ENCODE results near the gene NKD2.

The NKD2 gene

GRCh38 chr5:1041225-1042143 lies 32.9 kb downstream of the NKD2 start:
- no peak for DNase-seq (ENCODE audit: low read depth, low spot score)

- DNase-seq (ENCODE audit: low read depth, low spot score), result no peak
These were observed 34.0 kb downstream of the NKD2 start for GRCh38 chr5:1042626-1043025.

DNA sequence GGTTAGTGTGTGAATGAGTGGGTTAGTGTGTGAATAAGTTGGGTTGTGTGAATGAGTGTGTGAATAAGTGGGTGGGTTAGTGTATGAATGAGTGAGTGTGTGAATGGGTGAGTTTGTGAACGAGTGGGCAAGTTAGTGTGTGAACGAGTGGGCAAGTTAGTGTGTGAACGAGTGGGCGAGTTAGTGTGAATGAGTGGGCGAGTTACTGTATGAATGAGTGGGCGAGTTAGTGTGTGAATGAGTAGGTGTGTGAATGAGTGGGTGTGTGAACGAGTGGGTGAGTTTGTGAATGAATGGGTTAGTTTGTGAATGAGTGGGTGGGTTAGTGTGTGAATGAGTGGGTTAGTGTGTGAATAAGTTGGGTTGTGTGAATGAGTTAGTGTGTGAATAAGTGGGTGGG lies 34.7 kb downstream of the NKD2 start:
- no peak for DNase-seq (ENCODE audit: low read depth, low spot score)

GRCh38 chr5:1044117-1044516 lies 35.5 kb downstream of the NKD2 start:
- DNase-seq (ENCODE audit: low read depth, low spot score), result no peak

- DNase-seq (ENCODE audit: low read depth, low spot score), result no peak
These were observed 37.5 kb downstream of the NKD2 start for GRCh38 chr5:1045960-1046560.

- DNase-seq (ENCODE audit: low read depth, low spot score), result no peak
These were observed 38.8 kb downstream of the NKD2 start for GRCh38 chr5:1047332-1047965.

- DNase-seq (ENCODE audit: low read depth, low spot score), result no peak
These were observed 39.6 kb downstream of the NKD2 start for GRCh38 chr5:1048162-1048721.

- no peak for DNase-seq (ENCODE audit: low read depth, low spot score)
These were observed 40.5 kb downstream of the NKD2 start for GRCh38 chr5:1048861-1049838.

DNA sequence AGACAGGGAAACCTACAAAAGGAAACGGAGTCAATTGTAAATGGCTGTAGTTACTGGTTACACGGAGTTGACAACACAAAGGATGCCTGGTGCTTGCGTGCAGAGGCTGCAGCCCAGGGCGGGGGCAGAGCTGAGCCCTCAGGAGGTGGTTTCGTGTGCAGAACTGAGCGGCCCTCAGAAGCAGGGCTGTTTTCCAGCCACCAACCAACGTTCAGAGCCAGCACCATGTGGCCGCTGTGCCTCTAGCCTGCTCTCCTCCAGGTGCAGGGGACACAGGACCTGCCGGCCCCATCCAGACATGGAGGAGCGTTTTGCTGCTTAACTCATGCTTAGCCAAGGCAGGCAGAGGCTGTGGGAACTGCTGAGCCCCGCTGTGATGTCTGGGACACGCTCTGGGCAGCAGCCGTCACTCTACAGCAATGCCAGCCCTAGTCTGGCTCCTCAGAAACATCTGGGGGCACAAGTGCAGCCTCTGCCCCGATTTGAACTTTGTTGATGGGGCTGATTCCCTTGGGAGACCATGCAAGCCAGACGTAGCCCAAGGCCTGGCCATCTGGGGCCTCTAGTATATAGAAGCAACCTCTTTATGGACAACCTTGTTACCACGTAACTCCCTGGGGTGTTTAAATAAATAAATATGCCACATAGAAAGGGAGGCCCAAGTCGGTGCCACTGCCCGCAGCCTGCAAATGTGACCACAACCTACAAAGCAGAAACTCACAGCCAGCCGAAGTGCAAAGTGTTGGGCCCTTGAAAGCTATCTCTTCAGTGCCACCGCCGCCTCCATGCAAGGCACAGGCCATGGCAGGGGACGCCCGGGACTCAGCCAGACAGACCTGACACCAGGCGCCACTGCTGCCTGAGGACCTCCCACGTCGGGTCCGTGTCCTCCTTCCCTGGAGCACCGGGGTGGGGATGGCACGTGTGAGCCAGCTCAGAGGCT lies 42.1 kb downstream of the NKD2 start:
- peak; percentile 19 for DNase-seq (ENCODE audit: low read depth, low spot score)

GRCh38 chr5:1051366-1051720 lies 42.7 kb downstream of the NKD2 start:
- no peak for DNase-seq (ENCODE audit: low read depth, low spot score)

GRCh38 chr5:1052076-1052475 lies 43.5 kb downstream of the NKD2 start:
- DNase-seq (ENCODE audit: low read depth, low spot score), result no peak

GRCh38 chr5:1052641-1053390 lies 44.2 kb downstream of the NKD2 start:
- no peak for DNase-seq (ENCODE audit: low read depth, low spot score)

GRCh38 chr5:1053391-1054017 lies 44.9 kb downstream of the NKD2 start:
- no peak for DNase-seq (ENCODE audit: low read depth, low spot score)

- DNase-seq (ENCODE audit: low read depth, low spot score), result no peak
These were observed 45.6 kb downstream of the NKD2 start for GRCh38 chr5:1054018-1054798.

DNA sequence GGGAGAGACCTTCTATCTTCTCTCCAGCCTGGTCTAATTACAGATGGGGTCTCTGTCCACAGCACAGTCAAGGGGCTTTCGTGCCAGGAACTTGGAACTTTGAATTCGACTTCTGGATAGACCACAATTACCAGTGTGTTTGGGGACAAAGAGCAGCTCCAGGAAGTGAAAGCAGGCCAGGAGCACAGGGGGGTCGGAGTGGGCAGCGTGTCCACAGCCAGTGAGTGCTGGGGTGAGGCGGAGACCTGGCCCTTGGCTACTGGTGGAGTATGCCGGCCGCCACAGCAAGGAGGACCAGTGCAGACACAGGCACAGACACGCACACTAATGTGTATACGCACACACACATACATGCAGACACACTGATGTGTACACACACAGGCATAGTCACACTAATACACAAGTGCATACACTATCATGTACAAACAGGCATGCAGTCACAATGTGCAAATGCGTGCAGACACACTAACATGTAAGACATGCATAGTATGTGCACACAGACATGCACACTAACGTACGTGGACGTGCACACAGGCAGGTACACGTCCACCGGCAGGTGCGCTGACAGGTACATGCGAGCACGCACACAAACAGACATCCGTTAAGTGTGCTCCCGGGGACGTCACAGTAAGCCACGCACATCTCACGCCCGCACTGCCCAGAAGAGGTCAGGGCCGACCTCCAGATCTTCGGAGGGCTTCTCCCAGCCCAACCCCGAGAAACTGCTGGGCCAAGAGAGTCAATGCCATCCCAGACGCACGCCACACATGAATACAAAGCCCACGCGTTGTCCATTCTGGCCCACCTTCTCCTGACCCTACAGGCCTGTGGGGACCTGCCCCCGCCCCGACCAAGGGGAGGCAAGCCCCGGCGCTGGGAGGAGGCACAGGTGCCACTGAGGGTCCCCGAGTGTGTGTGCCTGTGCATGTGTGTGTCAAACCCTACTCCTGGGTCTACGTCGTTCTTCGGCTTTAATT lies 46.5 kb downstream of the NKD2 start:
- no peak for DNase-seq (ENCODE audit: low read depth, low spot score)

GRCh38 chr5:1055896-1056610 lies 47.5 kb downstream of the NKD2 start:
- no peak for DNase-seq (ENCODE audit: low read depth, low spot score)

All from astrocyte of the hippocampus (primary cell).